Prostate gland (tissue), 2 donors: Measurements from ENCODE around the gene SULT1A4. TPM values are rescaled to one million over a fixed set of nuclear protein-coding genes. Genes with fewer than 3 reads are reported as not detected.
"Not testable (repeated sequence)": the region's sequence is repeated elsewhere in the genome, so short reads cannot be mapped to it uniquely, and the experiment has no call there.

Source experiments
- DNase-seq: peaks from one replicate; pipeline ENCODE4 v3.0.0-alpha.2; 2019; ENCODE audit warnings: low spot score
- H3K27ac ChIP-seq, 2 donors: fragments of 200-600 bp; sonication (generic); 2 replicates each; pipeline ENCODE4 v1.5.1; 2017 to 2019
- H3K27me3 ChIP-seq: fragments of 200-600 bp; sonication (generic); replicated peaks from 2 replicates; pipeline ENCODE4 v1.5.1; 2019; ENCODE audit not compliant: insufficient read depth
- H3K36me3 ChIP-seq, 2 donors: fragments of 200-600 bp; sonication (generic); 1 replicate in 1 of 2; 2 replicates in 1 of 2; pipeline versions ENCODE4 v1.5.1 to v1.8.1; 2017 to 2019
- H3K4me1 ChIP-seq: fragments of 200-600 bp; sonication (generic); replicated peaks from 2 replicates; pipeline ENCODE4 v1.5.1; 2019
- H3K4me3 ChIP-seq, 2 donors: fragments of 200-600 bp; sonication (generic); 2 replicates each; pipeline ENCODE4 v1.5.1; 2017 to 2019
- H3K9me3 ChIP-seq: fragments of 200-600 bp; sonication (generic); 2 replicates; pipeline ENCODE4 v1.5.1; 2017
- POLR2AphosphoS5 ChIP-seq: sonication (generic); formaldehyde crosslinking; IDR thresholded peaks from one replicate; pipeline ENCODE4 v1.6.1; 2017; ENCODE audit warnings: antibody characterized with exemption
- WGBS: methylation state at CpG from one replicate; pipeline ENCODE4 v1.1.5; 2018; 5-methylcytosine and 5-hydroxymethylcytosine counted together
- intact Hi-C: fragments of 100-400 bp; cut with DNase I; formaldehyde crosslinking; loops from one replicate; pipeline ENCODE4 v1.14.2; 2022
- small RNA-seq, 2 donors: library from RNA; depleted of rRNA; stranded (forward); fragments of <200 nt; gene quantifications; one replicate each; pipeline ENCODE3, GENCODE V24; 2016
- total RNA-seq, 2 donors: library from RNA; depleted of rRNA; stranded (reverse); fragments of >200 nt; gene quantifications; one replicate each; pipeline ENCODE4 v1.1.0, GENCODE V29; 2016

The SULT1A4 gene
- total RNA-seq, 2 donors from 2014 or later: 2.5 to 7.5 TPM

- intact Hi-C loops, H3K9me3 ChIP-seq, H3K27me3 ChIP-seq, H3K4me1 ChIP-seq, H3K27ac ChIP-seq, H3K4me3 ChIP-seq, H3K36me3 ChIP-seq: not testable (repeated sequence)
- WGBS: 6% methylated on average over 5 of the region's 6 CpGs
- TF ChIP-seq POLR2AphosphoS5: peak; percentile 15
- DNase-seq: peak; percentile 81
These were observed 9.9 kb downstream of the SULT1A4 start for GRCh38 chr16:29469660-29470059.

- no CpG with 5 or more reads among the region's 4 CpGs for WGBS
- not testable (repeated sequence) for DNase-seq, H3K4me3 ChIP-seq
These were observed 12.4 kb downstream of the SULT1A4 start for GRCh38 chr16:29472065-29472464.

GRCh38 chr16:29482276-29482675, 22.6 kb downstream of the SULT1A4 start:
- H3K36me3 ChIP-seq, H3K4me3 ChIP-seq, intact Hi-C loops, H3K27me3 ChIP-seq, H3K9me3 ChIP-seq, H3K27ac ChIP-seq, DNase-seq, H3K4me1 ChIP-seq: not testable (repeated sequence)
- 65% methylated on average over 6 of the region's 12 CpGs for WGBS

More at GRCh38 chr16:29472065-29472464, 12.4 kb downstream of the SULT1A4 start:
- H3K27me3 ChIP-seq, H3K4me1 ChIP-seq, H3K36me3 ChIP-seq, H3K9me3 ChIP-seq, H3K27ac ChIP-seq, intact Hi-C loops: not testable (repeated sequence)

- H3K27me3 ChIP-seq, H3K4me1 ChIP-seq, H3K36me3 ChIP-seq, H3K4me3 ChIP-seq, DNase-seq, H3K9me3 ChIP-seq, H3K27ac ChIP-seq, intact Hi-C loops: not testable (repeated sequence)
- WGBS: no CpG with 5 or more reads among the region's 6 CpGs
These were observed 46.6 kb downstream of the SULT1A4 start, which contains the start of gene NPIPB12 for GRCh38 chr16:29506308-29506707. Gene NPIPB12, minus strand, starts transcription at chr16:29506408.

Small RNA genes within 50 kb of the gene (small RNA-seq; reads per million reads assigned to genes)
- 0 reads per million in 2 donors for gene AC133555.2

Other genes with a start within 250 kb of the SULT1A4 start
- gene NPIPB11, start 53.2 kb upstream of the SULT1A4 start, total RNA-seq: 1 to 10 TPM in 1 of 2 donors, under 1 TPM in 1; 0.05 to 3.3 TPM
- 1 to 10 TPM; 8.5 to 8.6 TPM for gene BOLA2, start 5.6 kb upstream of the SULT1A4 start, total RNA-seq
- 10 to 100 TPM; 13.5 to 25.1 TPM for gene SLX1B, start 5.4 kb upstream of the SULT1A4 start, total RNA-seq
- 10 to 100 TPM; 45.7 to 87.3 TPM for gene NPIPB12, start 46.5 kb downstream of the SULT1A4 start, total RNA-seq
- 1 to 10 TPM; 1.6 to 2.0 TPM for gene SPN, start 203.3 kb downstream of the SULT1A4 start, total RNA-seq
- 10 to 100 TPM in 1 of 2 donors, 1 to 10 TPM in 1; 8.3 to 11.1 TPM for gene QPRT, start 219.3 kb downstream of the SULT1A4 start, total RNA-seq